GM23248 (cell line): Measurements from ENCODE around the gene AHI1.

Source experiments
- EZH2 ChIP-seq: fragments of 200-600 bp; sonication (generic); IDR thresholded peaks from 2 replicates; pipeline ENCODE4 v1.6.1; 2018; ENCODE audit warnings: antibody characterized with exemption, mild to moderate bottlenecking; ENCODE audit not compliant: insufficient read depth, poor library complexity, severe bottlenecking
- EZH2phosphoT487 ChIP-seq: fragments of 200-600 bp; sonication (generic); IDR thresholded peaks from 2 replicates; pipeline ENCODE4 v1.6.1; 2018; ENCODE audit warnings: antibody characterized with exemption, moderate library complexity, mild to moderate bottlenecking, low read depth; ENCODE audit not compliant: insufficient read depth

DNA sequence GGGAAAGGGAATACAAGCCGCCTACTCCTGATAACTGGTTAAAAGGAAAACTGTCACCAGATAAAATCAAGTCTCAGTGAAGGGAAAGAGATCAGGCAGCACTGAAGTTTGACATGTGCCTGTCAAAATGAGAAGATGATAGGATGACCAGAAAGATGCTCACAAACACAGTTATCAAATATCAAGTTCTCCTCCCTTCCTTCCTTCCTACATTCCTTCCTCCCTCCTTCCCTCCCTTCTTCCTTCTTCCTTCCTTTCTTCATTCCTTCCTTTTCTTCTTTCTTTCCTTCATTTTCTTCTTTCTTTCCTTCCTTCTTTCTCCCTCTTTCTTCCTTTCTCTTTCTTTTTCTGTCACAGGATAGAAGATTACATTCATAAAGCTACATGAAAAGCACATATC lies 261.2 kb downstream of the AHI1 start:
- TF ChIP-seq EZH2 (no peak), EZH2phosphoT487 (no peak)
